Mesendoderm (in vitro differentiated cells): Measurements from ENCODE around the gene TUBA4A.
A peak's percentile ranks its signal among the peaks of the same experiment; 100 is the strongest.

ENCODE experiments used
- DNase-seq: peaks from one replicate; pipeline ENCODE4 v3.0.0; 2013
- H2AK5ac ChIP-seq: 2 replicates; pipeline ENCODE4 v1.6.1; 2013; ENCODE audit warnings: low read length, inconsistent platforms
- H2BK120ac ChIP-seq: 2 replicates; pipeline ENCODE4 v1.6.1; 2013; ENCODE audit warnings: low read depth, mild to moderate bottlenecking, low read length, moderate library complexity, mixed read lengths
- H2BK15ac ChIP-seq: replicated peaks from 2 replicates; pipeline ENCODE4 v1.6.1; 2013; ENCODE audit warnings: low read depth, mild to moderate bottlenecking, moderate library complexity
- H2BK5ac ChIP-seq: 2 replicates; pipeline ENCODE4 v1.6.1; 2013; ENCODE audit warnings: low read length, inconsistent platforms
- H3K18ac ChIP-seq: 2 replicates; pipeline ENCODE4 v1.6.1; 2013; ENCODE audit warnings: mild to moderate bottlenecking, low read length, mixed read lengths
- H3K23ac ChIP-seq: one replicate; pipeline ENCODE4 v1.6.1; 2013; ENCODE audit warnings: low read length
- H3K27ac ChIP-seq: 2 replicates; pipeline ENCODE4 v1.5.1; 2013; ENCODE audit warnings: low read depth, mild to moderate bottlenecking, inconsistent platforms, low read length, moderate library complexity
- H3K27me3 ChIP-seq: 2 replicates; pipeline ENCODE4 v1.6.1; 2013; ENCODE audit warnings: low read length, control low read depth, mild to moderate bottlenecking, inconsistent platforms; ENCODE audit not compliant: insufficient read depth, poor library complexity
- H3K36me3 ChIP-seq: 2 replicates; pipeline ENCODE4 v1.6.1; 2013; ENCODE audit warnings: low read length, inconsistent platforms; ENCODE audit not compliant: control insufficient read depth, insufficient read depth
- H3K4ac ChIP-seq: one replicate; pipeline ENCODE4 v1.6.1; 2013; ENCODE audit warnings: low read depth, mild to moderate bottlenecking, low read length, moderate library complexity
- H3K4me1 ChIP-seq: 2 replicates; pipeline ENCODE4 v1.6.1; 2013; ENCODE audit warnings: low read depth, low read length, inconsistent platforms; ENCODE audit not compliant: control insufficient read depth
- H3K4me2 ChIP-seq: 2 replicates; pipeline ENCODE4 v1.6.1; 2013; ENCODE audit warnings: low read length
- H3K4me3 ChIP-seq: 2 replicates; pipeline ENCODE4 v1.5.1; 2013; ENCODE audit warnings: mild to moderate bottlenecking, low read length
- H3K56ac ChIP-seq: one replicate; pipeline ENCODE4 v1.6.1; 2013; ENCODE audit warnings: low read length
- H3K79me1 ChIP-seq: 2 replicates; pipeline ENCODE4 v1.6.1; 2013; ENCODE audit warnings: low read length, inconsistent platforms
- H3K79me2 ChIP-seq: 2 replicates; pipeline ENCODE4 v1.6.1; 2013; ENCODE audit warnings: mild to moderate bottlenecking, low read length; ENCODE audit not compliant: control insufficient read depth, insufficient read depth
- H3K9ac ChIP-seq: 2 replicates; pipeline ENCODE4 v1.6.1; 2013; ENCODE audit warnings: low read length, inconsistent platforms
- H4K5ac ChIP-seq: one replicate; pipeline ENCODE4 v1.6.1; 2013; ENCODE audit warnings: low read length
- H4K8ac ChIP-seq: one replicate; pipeline ENCODE4 v1.6.1; 2013; ENCODE audit warnings: low read depth, mild to moderate bottlenecking, control low read depth, low read length, moderate library complexity
- WGBS: extraction: QIAGEN DNeasy Blood & Tissue Kit; methylation state at CpG from one replicate; pipeline ENCODE4 v1.1.7; 2013; ENCODE audit warnings: low lambda C conversion rate, missing lambda C conversion rate; ENCODE audit not compliant: insufficient coverage; ENCODE audit errors: extremely low coverage; 5-methylcytosine and 5-hydroxymethylcytosine counted together

The TUBA4A gene

DNA sequence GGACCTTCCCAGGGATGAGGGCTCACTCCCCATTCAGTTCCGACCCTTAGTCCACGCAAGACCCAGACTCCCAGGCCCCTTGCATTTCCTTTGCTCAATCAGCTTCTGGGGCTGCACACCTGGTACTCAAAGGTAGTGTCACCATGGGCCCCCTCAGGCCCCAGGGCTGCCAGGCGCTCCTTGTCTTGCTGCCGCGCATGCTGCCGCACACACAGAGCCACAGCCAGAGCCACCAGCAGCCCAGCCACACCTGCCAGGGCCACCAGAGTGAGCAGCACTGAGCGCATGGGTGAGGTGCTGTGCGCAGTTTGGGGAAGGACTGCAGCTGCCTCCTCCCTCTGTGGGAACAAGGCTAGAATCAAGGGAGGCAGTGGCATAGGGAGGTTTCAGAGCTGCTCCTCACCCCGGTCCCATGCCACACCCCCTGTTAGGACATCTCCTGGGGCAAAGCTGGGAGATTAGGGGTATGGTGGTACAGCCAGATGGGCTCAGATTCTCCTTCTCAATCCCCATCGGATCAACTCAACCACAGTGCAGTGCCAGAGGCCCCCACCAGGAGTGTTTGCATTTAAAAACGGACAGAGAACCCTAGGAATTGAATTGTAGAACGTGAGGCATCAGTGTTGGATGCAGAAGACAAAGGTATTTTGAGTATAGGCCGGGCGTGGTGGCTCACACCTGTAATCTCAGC is 44.2 kb upstream of the TUBA4A start:
- H3K79me2 ChIP-seq: no peaks in the 10 kb centered on the region
- H3K27me3 ChIP-seq: no peaks in the 10 kb centered on the region
- no peak overlapping the region for H2BK120ac ChIP-seq
- H3K4me1 ChIP-seq: no peaks in the 10 kb centered on the region
- no peaks in the 10 kb centered on the region for H3K36me3 ChIP-seq
- no peak overlapping the region for H3K9ac ChIP-seq
- no peak overlapping the region for H3K4me2 ChIP-seq
- H3K56ac ChIP-seq: no peak overlapping the region
- no peak overlapping the region for H4K8ac ChIP-seq
- no peak overlapping the region for H2BK15ac ChIP-seq
- H3K27ac ChIP-seq: no peak overlapping the region
- H4K5ac ChIP-seq: no peak overlapping the region
- H2BK5ac ChIP-seq: no peak overlapping the region
- no peak overlapping the region for H3K18ac ChIP-seq
- no peak overlapping the region for H2AK5ac ChIP-seq
- no peak for DNase-seq
- no peak overlapping the region for H3K23ac ChIP-seq
- no CpG with 5 or more reads among the region's 14 CpGs for WGBS
- H3K79me1 ChIP-seq: no peaks in the 10 kb centered on the region
- no peak overlapping the region for H3K4ac ChIP-seq
- no peak overlapping the region for H3K4me3 ChIP-seq

DNA sequence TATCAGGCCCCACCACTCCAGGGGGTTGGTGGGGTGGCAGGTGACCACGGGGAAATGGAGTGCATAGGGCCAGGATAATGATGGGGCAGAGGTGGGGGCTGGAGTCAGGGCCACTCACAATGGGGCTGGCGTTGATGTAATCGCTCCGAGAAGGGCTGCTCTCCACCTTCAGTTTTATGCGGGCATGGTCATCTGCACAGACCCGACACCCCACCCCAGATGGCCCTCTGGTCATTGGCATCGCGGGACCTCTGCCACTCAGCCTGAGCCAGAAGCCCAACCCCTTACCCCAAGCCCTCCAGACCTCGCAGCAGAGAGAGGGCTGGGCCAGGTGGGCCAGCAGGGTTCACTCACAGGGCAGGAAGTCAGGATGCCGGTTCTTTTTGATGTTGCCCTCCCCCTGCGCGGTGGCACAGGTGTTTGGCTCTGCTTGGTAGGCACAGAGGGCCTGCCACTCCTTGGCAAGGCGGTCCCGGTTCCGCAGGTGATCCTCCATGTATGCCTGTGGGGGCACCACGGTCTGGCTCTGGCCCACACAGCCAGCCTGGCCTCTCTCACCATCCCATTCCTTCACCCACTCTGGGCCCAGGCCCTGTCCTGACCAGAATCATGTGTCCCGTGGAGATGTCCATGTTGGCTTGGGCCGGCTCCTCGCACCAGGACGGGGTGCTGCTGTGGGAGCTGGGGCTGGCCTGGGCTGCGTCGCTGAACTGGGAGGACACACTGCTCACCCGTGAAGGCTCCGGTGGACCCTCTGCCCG is 43.1 kb upstream of the TUBA4A start:
- Histone ChIP-seq H3K18ac (no peak overlapping the region), H2BK15ac (no peak overlapping the region), H2AK5ac (no peak overlapping the region), H4K5ac (no peak overlapping the region), H3K4ac (no peak overlapping the region), H3K4me3 (no peak overlapping the region), H3K4me2 (no peak overlapping the region), H2BK120ac (no peak overlapping the region), H3K9ac (no peak overlapping the region), H3K27me3 (no peaks in the 10 kb centered on the region), H3K36me3 (no peaks in the 10 kb centered on the region), H4K8ac (no peak overlapping the region), H3K79me1 (no peaks in the 10 kb centered on the region), H3K23ac (no peak overlapping the region), H3K79me2 (no peaks in the 10 kb centered on the region), H2BK5ac (no peak overlapping the region), H3K27ac (no peak overlapping the region), H3K56ac (no peak overlapping the region), H3K4me1 (no peaks in the 10 kb centered on the region)
- WGBS: no CpG with 5 or more reads among the region's 25 CpGs
- no peak for DNase-seq

- no CpG with 5 or more reads among the region's 14 CpGs for WGBS
- Histone ChIP-seq H3K4me3 (no peak overlapping the region), H3K79me2 (no peaks in the 10 kb centered on the region), H3K18ac (no peak overlapping the region), H3K4me2 (no peak overlapping the region), H2AK5ac (no peak overlapping the region), H4K5ac (no peak overlapping the region), H3K4ac (no peak overlapping the region), H3K79me1 (no peaks in the 10 kb centered on the region), H2BK120ac (no peak overlapping the region), H2BK5ac (no peak overlapping the region), H4K8ac (no peak overlapping the region), H3K36me3 (no peaks in the 10 kb centered on the region), H3K23ac (no peak overlapping the region), H3K27ac (no peak overlapping the region), H3K4me1 (no peaks in the 10 kb centered on the region), H3K56ac (no peak overlapping the region), H3K9ac (no peak overlapping the region), H3K27me3 (no peaks in the 10 kb centered on the region), H2BK15ac (no peak overlapping the region)
- no peak for DNase-seq
Measured at GRCh38 chr2:219296142-219296541, 42.4 kb upstream of the TUBA4A start.

DNA sequence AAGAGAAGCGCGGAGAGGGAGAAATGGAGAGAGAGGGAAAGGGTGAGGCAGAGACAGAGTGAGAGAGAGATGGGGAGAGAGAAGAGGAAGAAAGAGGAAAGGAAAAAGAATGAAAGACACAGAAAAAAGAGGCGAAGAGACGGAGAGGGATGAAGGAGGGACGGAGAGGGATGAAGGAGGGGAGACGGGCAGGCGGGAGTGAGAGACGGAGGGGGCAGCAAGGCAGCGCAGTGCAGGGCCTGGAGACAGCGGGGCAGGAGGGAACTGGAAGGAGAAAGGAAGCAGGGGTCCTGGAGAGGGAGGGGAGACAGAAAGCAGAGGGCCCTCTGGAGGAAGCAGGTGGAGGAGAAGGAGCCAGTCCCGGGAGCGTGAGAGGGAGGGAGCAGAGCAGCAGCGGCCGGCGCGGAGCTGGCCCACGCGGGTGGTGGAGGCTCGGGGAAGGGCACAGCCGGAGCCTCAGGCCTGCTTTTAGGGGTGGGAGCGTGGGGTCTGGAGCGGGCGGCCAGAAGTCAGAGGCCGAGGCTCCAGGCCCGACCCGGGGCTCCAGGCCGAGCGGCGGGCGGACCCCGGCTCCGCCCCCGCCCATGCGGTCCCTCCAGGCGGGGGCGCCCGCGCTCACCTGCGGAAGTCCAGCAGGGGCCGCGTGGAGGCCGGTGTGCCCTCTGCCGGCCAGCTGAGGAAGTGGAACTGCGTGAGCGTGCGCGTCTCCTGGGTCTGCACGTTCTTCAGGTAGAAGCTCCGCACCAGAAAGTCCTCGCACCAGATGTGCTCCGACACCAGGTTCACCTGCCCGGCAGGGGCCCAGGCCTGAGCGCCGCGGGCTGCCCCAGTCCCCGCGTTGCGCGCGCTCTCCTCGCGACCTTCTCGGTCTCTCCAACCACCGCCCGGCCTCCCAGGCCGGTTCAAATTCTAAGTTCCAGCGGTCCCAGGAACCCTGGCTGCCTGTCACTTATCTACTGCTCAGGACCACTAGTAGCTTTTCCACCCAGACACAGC is 40.9 kb upstream of the TUBA4A start:
- Histone ChIP-seq H3K79me2 (no peaks in the 10 kb centered on the region), H3K27me3 (no peaks in the 10 kb centered on the region), H3K79me1 (no peaks in the 10 kb centered on the region), H2BK15ac (no peak overlapping the region), H3K27ac (no peak overlapping the region), H2AK5ac (no peak overlapping the region), H3K18ac (peak overlapping the region; percentile 61), H4K8ac (no peak overlapping the region), H2BK5ac (no peak overlapping the region), H4K5ac (no peak overlapping the region), H3K4me2 (peak overlapping the region; percentile 34), H3K56ac (peak overlapping the region; percentile 95), H3K36me3 (no peaks in the 10 kb centered on the region), H3K4me3 (peak overlapping the region; percentile 63), H3K23ac (peak overlapping the region; percentile 90), H3K4me1 (no peaks in the 10 kb centered on the region), H3K4ac (no peak overlapping the region), H3K9ac (peak overlapping the region; percentile 81), H2BK120ac (no peak overlapping the region)
- WGBS: no CpG with 5 or more reads among the region's 67 CpGs
- peak; percentile 93 for DNase-seq

GRCh38 chr2:219293736-219294231 is 40.1 kb upstream of the TUBA4A start:
- DNase-seq: no peak
- Histone ChIP-seq H3K4me3 (no peak overlapping the region), H4K5ac (no peak overlapping the region), H3K27me3 (no peaks in the 10 kb centered on the region), H2BK120ac (no peak overlapping the region), H3K79me1 (no peaks in the 10 kb centered on the region), H2BK15ac (no peak overlapping the region), H4K8ac (no peak overlapping the region), H3K23ac (no peak overlapping the region), H3K4me1 (no peaks in the 10 kb centered on the region), H3K79me2 (no peaks in the 10 kb centered on the region), H3K36me3 (no peaks in the 10 kb centered on the region), H2BK5ac (no peak overlapping the region), H3K27ac (no peak overlapping the region), H3K4me2 (no peak overlapping the region), H3K9ac (no peak overlapping the region), H3K18ac (no peak overlapping the region), H2AK5ac (no peak overlapping the region), H3K56ac (peak overlapping the region; percentile 95), H3K4ac (no peak overlapping the region)
- WGBS: no CpG with 5 or more reads among the region's 5 CpGs
